ENCODE data around the gene ANKRD66.
"Not testable (repeated sequence)": the region's sequence is repeated elsewhere in the genome, so short reads cannot be mapped to it uniquely, and the experiment has no call there.

Gene ANKRD66

GRCh38 chr6:46760925-46761324 lies 14.2 kb downstream of the ANKRD66 start:
- Mint-ChIP-seq H3K4me1 (ENCODE audit: low read depth in 2 of 2) (peaks cover 0 to 1% of the 10 kb centered on the region in 2 donors), H3K4me3 (no peak overlapping the region), H3K36me3 (ENCODE audit: insufficient read depth) (no peaks in the 10 kb centered on the region), H3K9me3 (no peaks in the 10 kb centered on the region), H3K27me3 (peaks cover 20 to 28% of the 10 kb centered on the region in 2 donors), H3K27ac (no peak overlapping the region)
- no peak for DNase-seq
- ATAC-seq (replicated peaks) = no peak

GRCh38 chr6:46763466-46763865 lies 16.7 kb downstream of the ANKRD66 start:
- peaks cover 0 to 1% of the 10 kb centered on the region in 2 donors for H3K4me1 Mint-ChIP-seq (ENCODE audit: low read depth in 2 of 2)
- no peaks in the 10 kb centered on the region for H3K36me3 Mint-ChIP-seq (ENCODE audit: insufficient read depth)

GRCh38 chr6:46764280-46764679 lies 17.5 kb downstream of the ANKRD66 start:
- not testable (repeated sequence) for DNase-seq; ATAC-seq (replicated peaks); H3K36me3 Mint-ChIP-seq (ENCODE audit: insufficient read depth); H3K4me3 Mint-ChIP-seq; H3K27ac Mint-ChIP-seq; H3K4me1 Mint-ChIP-seq (ENCODE audit: low read depth in 2 of 2); H3K9me3 Mint-ChIP-seq
- H3K27me3 Mint-ChIP-seq = peaks cover 20 to 35% of the 10 kb centered on the region in 2 donors

More at GRCh38 chr6:46763466-46763865, 16.7 kb downstream of the ANKRD66 start:
- no peak overlapping the region for H3K4me3 Mint-ChIP-seq
- no peak for DNase-seq
- no peak for ATAC-seq (replicated peaks)
- no peaks in the 10 kb centered on the region for H3K9me3 Mint-ChIP-seq
- peaks cover 20 to 28% of the 10 kb centered on the region in 2 donors for H3K27me3 Mint-ChIP-seq
- H3K27ac Mint-ChIP-seq = no peak overlapping the region

DNA sequence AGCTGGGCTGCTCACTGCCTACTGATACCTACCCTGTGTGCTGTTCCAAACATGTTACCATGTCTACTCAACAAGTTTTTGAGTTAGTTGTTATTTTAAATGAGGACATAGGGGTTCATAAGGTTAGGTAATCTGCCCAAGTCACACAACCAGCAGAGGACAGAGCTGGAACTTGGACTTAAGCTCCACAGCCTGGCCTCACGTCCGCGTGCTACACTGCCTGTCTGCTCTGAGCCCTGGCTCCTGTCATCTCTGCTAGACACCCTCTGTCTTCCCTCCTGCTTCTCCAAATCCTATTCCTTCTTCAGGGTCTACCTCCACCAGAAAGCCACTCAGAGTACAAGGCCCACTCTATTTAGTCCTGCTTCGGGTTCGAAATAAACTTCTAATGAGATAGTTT lies 18.2 kb downstream of the ANKRD66 start:
- ATAC-seq (replicated peaks) (no peak), DNase-seq (no peak)
- Mint-ChIP-seq H3K9me3 (no peaks in the 10 kb centered on the region), H3K36me3 (ENCODE audit: insufficient read depth) (no peaks in the 10 kb centered on the region), H3K4me1 (ENCODE audit: low read depth in 2 of 2) (peaks cover 0 to 1% of the 10 kb centered on the region in 2 donors), H3K4me3 (no peak overlapping the region), H3K27ac (no peak overlapping the region), H3K27me3 (peaks cover 16 to 36% of the 10 kb centered on the region in 2 donors)

DNA sequence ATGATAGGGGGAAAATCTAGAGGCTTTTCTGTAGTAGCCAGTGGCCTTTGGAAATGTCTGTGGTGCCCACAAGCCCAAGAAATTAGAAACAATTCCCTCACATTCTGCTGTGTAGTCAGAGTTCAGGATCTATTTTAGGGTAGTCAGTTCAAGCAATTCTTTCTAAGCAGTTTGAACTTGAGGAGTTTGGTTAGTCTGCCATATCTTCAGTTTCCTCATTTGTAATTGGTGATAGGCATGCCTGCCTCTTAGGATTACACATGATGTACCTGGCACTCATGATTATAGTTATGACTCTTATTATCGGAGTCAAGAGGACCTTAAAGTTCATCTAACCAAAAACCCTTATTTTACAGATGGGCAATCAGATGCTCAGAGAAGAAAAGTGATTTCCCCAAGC lies 25.3 kb downstream of the ANKRD66 start:
- Mint-ChIP-seq H3K9me3 (no peaks in the 10 kb centered on the region), H3K27ac (no peak overlapping the region), H3K27me3 (peaks cover 9 to 16% of the 10 kb centered on the region in 2 donors), H3K4me1 (ENCODE audit: low read depth in 2 of 2) (no peaks in the 10 kb centered on the region), H3K4me3 (no peak overlapping the region), H3K36me3 (ENCODE audit: insufficient read depth) (no peaks in the 10 kb centered on the region)
- ATAC-seq (replicated peaks) (no peak), DNase-seq (no peak)

- peaks cover 9 to 16% of the 10 kb centered on the region in 2 donors for H3K27me3 Mint-ChIP-seq
- H3K27ac Mint-ChIP-seq = no peak overlapping the region
- H3K4me3 Mint-ChIP-seq = no peak overlapping the region
- DNase-seq (no peak), ATAC-seq (replicated peaks) (no peak)
- no peaks in the 10 kb centered on the region for H3K4me1 Mint-ChIP-seq (ENCODE audit: low read depth in 2 of 2)
- H3K36me3 Mint-ChIP-seq (ENCODE audit: insufficient read depth) = no peaks in the 10 kb centered on the region
- no peaks in the 10 kb centered on the region for H3K9me3 Mint-ChIP-seq
Measured at GRCh38 chr6:46772762-46773161, 26.0 kb downstream of the ANKRD66 start.

- peaks cover 9 to 16% of the 10 kb centered on the region in 2 donors for H3K27me3 Mint-ChIP-seq
- H3K4me3 Mint-ChIP-seq = no peak overlapping the region
- H3K4me1 Mint-ChIP-seq (ENCODE audit: low read depth in 2 of 2) = no peaks in the 10 kb centered on the region
- DNase-seq = no peak
- no peak for ATAC-seq (replicated peaks)
- H3K36me3 Mint-ChIP-seq (ENCODE audit: insufficient read depth) = no peaks in the 10 kb centered on the region
- H3K27ac Mint-ChIP-seq = no peak overlapping the region
- no peaks in the 10 kb centered on the region for H3K9me3 Mint-ChIP-seq
Measured at GRCh38 chr6:46773201-46773855, 26.6 kb downstream of the ANKRD66 start.

- H3K9me3 Mint-ChIP-seq; H3K36me3 Mint-ChIP-seq (ENCODE audit: insufficient read depth); H3K4me1 Mint-ChIP-seq (ENCODE audit: low read depth in 2 of 2); ATAC-seq (replicated peaks); H3K4me3 Mint-ChIP-seq; H3K27ac Mint-ChIP-seq; DNase-seq; H3K27me3 Mint-ChIP-seq: not testable (repeated sequence)
Measured at GRCh38 chr6:46774736-46775135, 28.0 kb downstream of the ANKRD66 start.

DNA sequence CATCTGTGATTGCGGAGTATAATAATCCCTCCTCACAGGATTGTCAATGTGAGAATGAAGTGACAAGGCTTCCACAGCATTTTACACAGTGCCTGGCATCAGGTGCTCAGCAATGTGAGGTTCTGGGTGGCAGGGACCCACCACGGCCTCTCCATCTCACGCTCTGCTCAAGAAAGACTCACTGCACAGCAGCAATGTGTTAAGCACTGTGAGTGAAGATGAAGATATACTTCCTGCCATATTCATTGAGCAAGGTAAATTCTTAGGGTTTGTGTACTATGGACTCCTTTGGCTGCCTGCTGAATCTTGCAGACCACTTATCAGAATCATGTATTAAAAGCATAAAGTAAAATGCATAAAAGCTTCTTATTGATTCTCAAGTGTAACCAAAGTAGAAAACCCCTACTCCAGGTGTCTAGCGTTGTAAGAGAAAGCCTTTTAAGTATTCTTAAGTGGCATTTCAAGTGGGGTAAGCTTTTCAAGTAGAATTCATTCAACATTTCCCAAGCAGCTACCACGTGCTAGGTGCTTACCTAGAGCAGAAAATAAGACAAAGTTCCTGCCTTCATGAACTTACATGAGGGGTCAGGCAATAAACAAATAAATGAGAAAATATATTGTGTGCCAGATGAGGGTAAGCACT lies 29.5 kb downstream of the ANKRD66 start:
- Mint-ChIP-seq H3K27me3 (peaks cover 8 to 13% of the 10 kb centered on the region in 2 donors), H3K27ac (no peak overlapping the region), H3K4me3 (no peak overlapping the region), H3K4me1 (ENCODE audit: low read depth in 2 of 2) (no peaks in the 10 kb centered on the region), H3K9me3 (no peaks in the 10 kb centered on the region), H3K36me3 (ENCODE audit: insufficient read depth) (no peaks in the 10 kb centered on the region)
- DNase-seq (no peak), ATAC-seq (replicated peaks) (no peak)

DNA sequence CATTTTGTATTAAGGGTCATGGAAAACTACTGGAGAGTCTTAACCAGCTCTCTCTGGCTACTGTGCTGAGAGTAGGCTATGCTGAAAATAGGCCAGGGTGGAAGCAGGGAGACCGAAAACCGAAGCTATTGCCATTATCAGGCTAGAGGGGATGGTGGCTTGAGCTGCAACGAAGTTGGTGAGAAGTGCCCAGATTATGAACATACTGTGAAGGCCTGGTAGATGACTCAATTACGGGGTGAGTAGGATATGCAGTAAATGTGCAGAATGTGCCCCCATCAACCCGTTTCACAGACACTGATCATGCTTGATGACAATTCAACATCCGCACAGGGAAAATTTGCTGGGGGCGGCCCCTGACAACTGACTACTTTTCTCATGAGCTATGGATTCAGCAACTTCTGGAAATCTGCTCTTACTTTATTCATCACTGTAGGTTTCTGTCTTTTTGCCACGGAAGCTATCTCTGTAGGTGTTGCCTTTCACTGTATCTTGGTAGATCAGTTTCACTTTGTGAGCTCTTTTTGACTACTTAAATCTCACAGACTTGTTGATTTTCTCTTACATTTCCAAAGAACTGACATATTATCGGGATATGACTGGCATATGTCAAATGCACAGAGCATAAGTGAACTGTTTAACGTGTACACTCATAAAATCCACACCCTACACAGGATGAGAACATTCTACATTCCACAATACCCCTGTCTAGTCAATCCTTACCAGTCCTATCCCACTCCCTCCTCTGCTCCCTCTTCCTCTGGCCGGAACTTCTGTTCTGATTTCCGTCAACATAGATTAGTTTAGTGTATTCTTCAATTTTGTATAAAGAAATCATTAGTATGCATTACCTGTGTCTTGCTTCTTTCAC lies 31.0 kb downstream of the ANKRD66 start:
- peaks cover 8 to 13% of the 10 kb centered on the region in 2 donors for H3K27me3 Mint-ChIP-seq
- ATAC-seq (replicated peaks) = no peak
- no peak overlapping the region for H3K4me3 Mint-ChIP-seq
- H3K9me3 Mint-ChIP-seq = no peaks in the 10 kb centered on the region
- H3K4me1 Mint-ChIP-seq (ENCODE audit: low read depth in 2 of 2) = no peaks in the 10 kb centered on the region
- DNase-seq = no peak
- H3K27ac Mint-ChIP-seq = no peak overlapping the region
- no peaks in the 10 kb centered on the region for H3K36me3 Mint-ChIP-seq (ENCODE audit: insufficient read depth)

GRCh38 chr6:46781478-46782378 lies 35.0 kb downstream of the ANKRD66 start:
- DNase-seq (no peak), ATAC-seq (replicated peaks) (no peak)
- Mint-ChIP-seq H3K4me3 (no peak overlapping the region), H3K27ac (peak overlapping the region in 1 of 2 donors; percentile 51), H3K27me3 (peaks cover 4 to 14% of the 10 kb centered on the region in 2 donors), H3K9me3 (no peaks in the 10 kb centered on the region), H3K36me3 (ENCODE audit: insufficient read depth) (no peaks in the 10 kb centered on the region), H3K4me1 (ENCODE audit: low read depth in 2 of 2) (no peaks in the 10 kb centered on the region)

DNA sequence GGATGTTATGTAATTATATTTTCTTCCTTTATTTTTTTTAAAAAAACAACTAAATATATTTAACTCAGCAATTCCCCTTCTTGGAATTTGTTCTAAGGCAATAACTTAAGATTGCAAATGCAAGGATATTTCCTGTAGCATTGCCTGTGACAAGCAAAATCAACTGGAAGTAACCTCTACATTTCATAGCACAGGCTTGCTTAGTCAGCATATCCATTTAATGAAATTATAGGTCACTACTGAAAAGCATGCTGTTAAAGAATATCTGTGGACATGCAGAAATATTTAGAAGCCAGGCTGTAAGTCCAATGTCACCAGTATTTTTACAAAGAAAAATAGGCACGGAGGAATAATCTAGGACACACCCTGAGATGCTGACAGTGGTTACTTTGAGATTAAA lies 37.8 kb downstream of the ANKRD66 start:
- no peak for DNase-seq
- Mint-ChIP-seq H3K9me3 (no peaks in the 10 kb centered on the region), H3K4me3 (no peak overlapping the region), H3K36me3 (ENCODE audit: insufficient read depth) (no peaks in the 10 kb centered on the region), H3K27ac (no peak overlapping the region), H3K27me3 (peaks cover 11 to 32% of the 10 kb centered on the region in 2 donors), H3K4me1 (ENCODE audit: low read depth in 2 of 2) (no peaks in the 10 kb centered on the region)
- ATAC-seq (replicated peaks) = no peak

Data from effector memory CD8-positive, alpha-beta T cell (primary cell).